Thymus (tissue), 11 donors: ENCODE measurements around the gene ZBTB38. TPM values are rescaled to one million over a fixed set of nuclear protein-coding genes. Genes with fewer than 3 reads are reported as not detected.

Experiments
- DNase-seq, 9 donors: peaks; one replicate each; pipeline ENCODE4 v3.0.0-alpha.2; 2013; ENCODE audit warnings: low spot score in 9 of 9, low read depth in 6 of 9, missing footprints in 1 of 9
- H3K27ac ChIP-seq, 2 donors: one replicate each; pipeline ENCODE4 v1.5.1; 2013; ENCODE audit warnings: control low read depth in 1 of 2, low read depth in 1 of 2, low read length in 1 of 2, mild to moderate bottlenecking in 1 of 2, moderate library complexity in 1 of 2
- H3K27me3 ChIP-seq, 2 donors: one replicate each; pipeline ENCODE4 v1.5.1; 2013; ENCODE audit warnings: low read length in 1 of 2; ENCODE audit not compliant: control insufficient read depth in 2 of 2, insufficient read depth in 1 of 2
- H3K36me3 ChIP-seq, 2 donors: one replicate each; pipeline ENCODE4 v1.5.1; 2013; ENCODE audit warnings: low read length in 1 of 2, mild to moderate bottlenecking in 1 of 2, moderate library complexity in 1 of 2; ENCODE audit not compliant: control insufficient read depth in 2 of 2, insufficient read depth in 2 of 2
- H3K4me1 ChIP-seq, 2 donors: one replicate each; pipeline ENCODE4 v1.5.1; 2013; ENCODE audit warnings: low read length in 2 of 2; ENCODE audit not compliant: control insufficient read depth in 2 of 2, insufficient read depth in 2 of 2
- H3K4me3 ChIP-seq, 2 donors: one replicate each; pipeline ENCODE4 v1.5.1; 2013; ENCODE audit warnings: low read length in 2 of 2, control low read depth in 1 of 2, mild to moderate bottlenecking in 1 of 2
- H3K9me3 ChIP-seq, 2 donors: one replicate each; pipeline ENCODE4 v1.5.1; 2013; ENCODE audit warnings: low read length in 1 of 2, mild to moderate bottlenecking in 1 of 2; ENCODE audit not compliant: control insufficient read depth in 2 of 2, insufficient read depth in 1 of 2
- WGBS: extraction: QIAGEN DNeasy Blood & Tissue Kit; methylation state at CpG from one replicate; pipeline ENCODE4 v1.1.7; 2013; 5-methylcytosine and 5-hydroxymethylcytosine counted together
- polyA plus RNA-seq: library from polyadenylated mRNA; stranded (reverse); fragments of 200-250 nt; gene quantifications from one replicate; pipeline ENCODE4 v1.2.3, GENCODE V29; 2013
- total RNA-seq: library from RNA; stranded (reverse); fragments of 120-200 nt; gene quantifications from one replicate; pipeline ENCODE4 v1.2.4, GENCODE V29; 2013
- donor health status: healthy.

Gene ZBTB38
- total and polyA plus RNA-seq, 2 donors: 9.9 to 11.0 TPM

- no peak overlapping the region for H3K27ac ChIP-seq
Measured at GRCh38 chr3:141372656-141373055, 4.4 kb downstream of the ZBTB38 start.

GRCh38 chr3:141373232-141373631, 4.9 kb downstream of the ZBTB38 start:
- Histone ChIP-seq H3K27me3 (no peaks in the 10 kb centered on the region), H3K27ac (no peak overlapping the region), H3K36me3 (no peaks in the 10 kb centered on the region), H3K4me1 (peaks cover 0 to 5% of the 10 kb centered on the region in 2 donors), H3K4me3 (no peak overlapping the region), H3K9me3 (no peaks in the 10 kb centered on the region)
- no peak for DNase-seq

More at GRCh38 chr3:141372656-141373055, 4.4 kb downstream of the ZBTB38 start:
- H3K36me3 ChIP-seq: no peaks in the 10 kb centered on the region
- DNase-seq: no peak
- peaks cover 0 to 9% of the 10 kb centered on the region in 2 donors for H3K4me1 ChIP-seq
- H3K9me3 ChIP-seq: no peaks in the 10 kb centered on the region
- no peak overlapping the region for H3K4me3 ChIP-seq
- no peaks in the 10 kb centered on the region for H3K27me3 ChIP-seq

- Histone ChIP-seq H3K27ac (no peak overlapping the region), H3K27me3 (no peaks in the 10 kb centered on the region), H3K36me3 (no peaks in the 10 kb centered on the region), H3K4me1 (peaks cover 0 to 2% of the 10 kb centered on the region in 2 donors), H3K4me3 (no peak overlapping the region), H3K9me3 (no peaks in the 10 kb centered on the region)
- WGBS: 97% methylated on average over 7 of the region's 7 CpGs
- DNase-seq: no peak
Measured at GRCh38 chr3:141373768-141374526, 5.6 kb downstream of the ZBTB38 start.

GRCh38 chr3:141375381-141376301, 7.3 kb downstream of the ZBTB38 start:
- no peak for DNase-seq
- 84% methylated on average over 10 of the region's 10 CpGs for WGBS

GRCh38 chr3:141377377-141377776, 9.1 kb downstream of the ZBTB38 start:
- H3K27me3 ChIP-seq: no peaks in the 10 kb centered on the region
- 98% methylated on average over 3 of the region's 3 CpGs for WGBS
- no peak for DNase-seq
- no peaks in the 10 kb centered on the region for H3K9me3 ChIP-seq
- H3K4me1 ChIP-seq: no peaks in the 10 kb centered on the region
- H3K36me3 ChIP-seq: no peaks in the 10 kb centered on the region
- H3K27ac ChIP-seq: no peak overlapping the region
- no peak overlapping the region for H3K4me3 ChIP-seq

More at GRCh38 chr3:141375381-141376301, 7.3 kb downstream of the ZBTB38 start:
- H3K4me3 ChIP-seq: no peak overlapping the region
- H3K27me3 ChIP-seq: no peaks in the 10 kb centered on the region
- H3K36me3 ChIP-seq: no peaks in the 10 kb centered on the region
- H3K9me3 ChIP-seq: no peaks in the 10 kb centered on the region
- no peak overlapping the region for H3K27ac ChIP-seq
- H3K4me1 ChIP-seq: no peaks in the 10 kb centered on the region

- Histone ChIP-seq H3K4me3 (no peak overlapping the region), H3K9me3 (no peaks in the 10 kb centered on the region), H3K4me1 (no peaks in the 10 kb centered on the region), H3K27ac (no peak overlapping the region), H3K27me3 (no peaks in the 10 kb centered on the region), H3K36me3 (no peaks in the 10 kb centered on the region)
- WGBS: 98% methylated on average over 4 of the region's 4 CpGs
- DNase-seq: no peak
Measured at GRCh38 chr3:141378556-141378955, 10.3 kb downstream of the ZBTB38 start.

- no peaks in the 10 kb centered on the region for H3K27me3 ChIP-seq
- H3K4me3 ChIP-seq: no peak overlapping the region
- H3K36me3 ChIP-seq: no peaks in the 10 kb centered on the region
- H3K4me1 ChIP-seq: no peaks in the 10 kb centered on the region
- no peak overlapping the region for H3K27ac ChIP-seq
- no peaks in the 10 kb centered on the region for H3K9me3 ChIP-seq
- WGBS: 95% methylated on average over 12 of the region's 12 CpGs
- no peak for DNase-seq
Measured at GRCh38 chr3:141379250-141379966, 11.1 kb downstream of the ZBTB38 start.

GRCh38 chr3:141380279-141380678, 12.0 kb downstream of the ZBTB38 start:
- Histone ChIP-seq H3K27me3 (no peaks in the 10 kb centered on the region), H3K4me1 (no peaks in the 10 kb centered on the region), H3K27ac (no peak overlapping the region), H3K9me3 (no peaks in the 10 kb centered on the region), H3K36me3 (no peaks in the 10 kb centered on the region), H3K4me3 (no peak overlapping the region)
- WGBS: 96% methylated on average over 2 of the region's 2 CpGs
- DNase-seq: no peak

- Histone ChIP-seq H3K4me1 (no peaks in the 10 kb centered on the region), H3K27ac (no peak overlapping the region), H3K27me3 (no peaks in the 10 kb centered on the region), H3K36me3 (no peaks in the 10 kb centered on the region), H3K9me3 (no peaks in the 10 kb centered on the region), H3K4me3 (no peak overlapping the region)
- DNase-seq: no peak
- WGBS: 96% methylated on average over 2 of the region's 2 CpGs
Measured at GRCh38 chr3:141380987-141381386, 12.7 kb downstream of the ZBTB38 start.
